Activated naive CD8-positive, alpha-beta T cell (primary cell): ENCODE measurements around the gene TFAP2E.

ENCODE experiments used
- H3K27ac Mint-ChIP-seq: one replicate; pipeline ENCODE4 v1.8.0; 2021; ENCODE audit warnings: mixed read lengths
- H3K27me3 Mint-ChIP-seq: one replicate; pipeline ENCODE4 v1.8.0; 2021; ENCODE audit warnings: mixed read lengths
- H3K36me3 Mint-ChIP-seq: one replicate; pipeline ENCODE4 v1.8.0; 2021; ENCODE audit warnings: mixed read lengths
- H3K4me1 Mint-ChIP-seq: one replicate; pipeline ENCODE4 v1.8.0; 2021; ENCODE audit warnings: low read depth, mixed read lengths
- H3K4me3 Mint-ChIP-seq: one replicate; pipeline ENCODE4 v1.8.0; 2021; ENCODE audit warnings: mild to moderate bottlenecking, mixed read lengths
- H3K9me3 Mint-ChIP-seq: one replicate; pipeline ENCODE4 v1.8.0; 2021; ENCODE audit warnings: low read depth, mixed read lengths

The TFAP2E gene

GRCh38 chr1:35573198-35574124 lies at the start of gene TFAP2E:
Gene TFAP2E (plus strand): TSS chr1:35573314. CDS start chr1:35573578, 264 bp downstream.
- Mint-ChIP-seq H3K9me3 (no peaks in the 10 kb centered on the region), H3K27ac (no peak within 1 kb of the TSS), H3K4me3 (no peak within 1 kb of the TSS)

GRCh38 chr1:35524106-35524505 lies 49.0 kb upstream of the TFAP2E start:
- Mint-ChIP-seq H3K36me3 (peaks cover 28% of the 10 kb centered on the region), H3K4me3 (no peak overlapping the region), H3K4me1 (peaks cover 13% of the 10 kb centered on the region), H3K27ac (no peak overlapping the region), H3K9me3 (peaks cover 6% of the 10 kb centered on the region), H3K27me3 (no peaks in the 10 kb centered on the region)

More at GRCh38 chr1:35573198-35574124, at the start of gene TFAP2E:
- Mint-ChIP-seq H3K4me1 (peaks cover 26% of the 10 kb centered on the region), H3K27me3 (no peaks in the 10 kb centered on the region), H3K36me3 (peaks cover 3% of the 10 kb centered on the region)

- Mint-ChIP-seq H3K9me3 (peaks cover 8% of the 10 kb centered on the region), H3K36me3 (peaks cover 31% of the 10 kb centered on the region), H3K27me3 (no peaks in the 10 kb centered on the region), H3K4me1 (peaks cover 12% of the 10 kb centered on the region), H3K27ac (no peak overlapping the region), H3K4me3 (no peak overlapping the region)
These were observed 42.9 kb upstream of the TFAP2E start for GRCh38 chr1:35530168-35530567.

- peaks cover 3% of the 10 kb centered on the region for H3K9me3 Mint-ChIP-seq
- no peak overlapping the region for H3K27ac Mint-ChIP-seq
- H3K4me3 Mint-ChIP-seq: no peak overlapping the region
- H3K27me3 Mint-ChIP-seq: no peaks in the 10 kb centered on the region
- H3K4me1 Mint-ChIP-seq: peaks cover 20% of the 10 kb centered on the region
- peaks cover 29% of the 10 kb centered on the region for H3K36me3 Mint-ChIP-seq
These were observed 42.2 kb upstream of the TFAP2E start for GRCh38 chr1:35530946-35531345.

- Mint-ChIP-seq H3K4me1 (peaks cover 24% of the 10 kb centered on the region), H3K9me3 (peaks cover 3% of the 10 kb centered on the region), H3K36me3 (peaks cover 30% of the 10 kb centered on the region), H3K4me3 (no peak overlapping the region), H3K27me3 (no peaks in the 10 kb centered on the region), H3K27ac (no peak overlapping the region)
These were observed 41.7 kb upstream of the TFAP2E start for GRCh38 chr1:35531368-35531767.

GRCh38 chr1:35532497-35533223 lies 40.5 kb upstream of the TFAP2E start:
- Mint-ChIP-seq H3K9me3 (peaks cover 3% of the 10 kb centered on the region), H3K36me3 (peaks cover 25% of the 10 kb centered on the region), H3K27ac (no peak overlapping the region)

GRCh38 chr1:35533586-35533985 lies 39.5 kb upstream of the TFAP2E start:
- H3K27me3 Mint-ChIP-seq: no peaks in the 10 kb centered on the region
- H3K4me1 Mint-ChIP-seq: peaks cover 45% of the 10 kb centered on the region
- H3K27ac Mint-ChIP-seq: no peak overlapping the region
- peaks cover 20% of the 10 kb centered on the region for H3K36me3 Mint-ChIP-seq
- no peak overlapping the region for H3K4me3 Mint-ChIP-seq
- H3K9me3 Mint-ChIP-seq: peaks cover 3% of the 10 kb centered on the region

More at GRCh38 chr1:35532497-35533223, 40.5 kb upstream of the TFAP2E start:
- peaks cover 37% of the 10 kb centered on the region for H3K4me1 Mint-ChIP-seq
- no peaks in the 10 kb centered on the region for H3K27me3 Mint-ChIP-seq
- no peak overlapping the region for H3K4me3 Mint-ChIP-seq

- Mint-ChIP-seq H3K27me3 (no peaks in the 10 kb centered on the region), H3K36me3 (peaks cover 11% of the 10 kb centered on the region), H3K4me3 (no peak overlapping the region), H3K4me1 (peaks cover 61% of the 10 kb centered on the region), H3K9me3 (peaks cover 2% of the 10 kb centered on the region), H3K27ac (peak overlapping the region; percentile 41)
These were observed 37.9 kb upstream of the TFAP2E start for GRCh38 chr1:35535243-35535642.

GRCh38 chr1:35536556-35537162 lies 36.5 kb upstream of the TFAP2E start:
- Mint-ChIP-seq H3K36me3 (peaks cover 4% of the 10 kb centered on the region), H3K27ac (peak overlapping the region; percentile 76), H3K27me3 (no peaks in the 10 kb centered on the region), H3K4me3 (peak overlapping the region; percentile 42), H3K4me1 (peaks cover 71% of the 10 kb centered on the region), H3K9me3 (no peaks in the 10 kb centered on the region)

GRCh38 chr1:35537806-35538205 lies 35.3 kb upstream of the TFAP2E start:
- Mint-ChIP-seq H3K27ac (peak overlapping the region; percentile 76), H3K9me3 (no peaks in the 10 kb centered on the region), H3K4me1 (peaks cover 82% of the 10 kb centered on the region), H3K27me3 (no peaks in the 10 kb centered on the region), H3K4me3 (peak overlapping the region; percentile 42), H3K36me3 (peaks cover 4% of the 10 kb centered on the region)

GRCh38 chr1:35539073-35539823 lies 33.9 kb upstream of the TFAP2E start:
- Mint-ChIP-seq H3K4me1 (peaks cover 85% of the 10 kb centered on the region), H3K27ac (peak overlapping the region; percentile 94), H3K36me3 (peaks cover 6% of the 10 kb centered on the region), H3K4me3 (peak overlapping the region; percentile 73), H3K27me3 (no peaks in the 10 kb centered on the region), H3K9me3 (no peaks in the 10 kb centered on the region)

GRCh38 chr1:35539824-35540261 lies 33.3 kb upstream of the TFAP2E start:
- Mint-ChIP-seq H3K27me3 (no peaks in the 10 kb centered on the region), H3K9me3 (no peaks in the 10 kb centered on the region), H3K4me1 (peaks cover 90% of the 10 kb centered on the region), H3K4me3 (peak overlapping the region; percentile 73), H3K36me3 (peaks cover 6% of the 10 kb centered on the region), H3K27ac (peak overlapping the region; percentile 94)

GRCh38 chr1:35544976-35545375 lies 28.1 kb upstream of the TFAP2E start:
- H3K4me1 Mint-ChIP-seq: peaks cover 62% of the 10 kb centered on the region
- no peak overlapping the region for H3K4me3 Mint-ChIP-seq
- peaks cover 6% of the 10 kb centered on the region for H3K36me3 Mint-ChIP-seq
- peak overlapping the region; percentile 13 for H3K27ac Mint-ChIP-seq
- H3K9me3 Mint-ChIP-seq: no peaks in the 10 kb centered on the region
- no peaks in the 10 kb centered on the region for H3K27me3 Mint-ChIP-seq

GRCh38 chr1:35546614-35547013 lies 26.5 kb upstream of the TFAP2E start:
- Mint-ChIP-seq H3K4me1 (peaks cover 55% of the 10 kb centered on the region), H3K9me3 (no peaks in the 10 kb centered on the region), H3K27me3 (no peaks in the 10 kb centered on the region), H3K4me3 (no peak overlapping the region), H3K27ac (no peak overlapping the region), H3K36me3 (peaks cover 6% of the 10 kb centered on the region)
